Bronchial epithelial cell (primary cell): ENCODE measurements around the gene TP73. TPM values are rescaled to one million over a fixed set of nuclear protein-coding genes. Genes with fewer than 3 reads are reported as not detected.

Experiments used
- DNase-seq: peaks from one replicate; pipeline ENCODE4 v3.0.0-alpha.2; 2010; ENCODE audit warnings: low read depth
- FAIRE-seq: peaks from 2 replicates; lab custom pipeline; 2011; peaks lifted over from hg19 to GRCh38; lab: Jason Lieb, UNC
- H3K27me3 ChIP-seq: 2 replicates; pipeline ENCODE4 v1.5.1; 2011; ENCODE audit warnings: low read length; ENCODE audit not compliant: control insufficient read depth, insufficient read depth
- H3K36me3 ChIP-seq: 2 replicates; pipeline ENCODE4 v1.5.1; 2011; ENCODE audit warnings: low read length; ENCODE audit not compliant: control insufficient read depth, insufficient read depth
- H3K4me3 ChIP-seq: 2 replicates; pipeline ENCODE4 v1.5.1; 2011; ENCODE audit warnings: mild to moderate bottlenecking, low read depth, low read length, control low read depth
- CTCF ChIP-seq: IDR thresholded peaks from 2 replicates; pipeline ENCODE4 v1.5.1; 2011; ENCODE audit warnings: mild to moderate bottlenecking, moderate library complexity, low read length, control low read depth, inconsistent platforms; ENCODE audit not compliant: insufficient read depth, severe bottlenecking
- total RNA-seq: library from RNA; depleted of rRNA; stranded (reverse); fragments of >200 nt; gene quantifications from 2 replicates; pipeline ENCODE4 v1.2.1, GENCODE V29; 2014

The TP73 gene
- total RNA-seq, 1 donor from 2014 or later = under 0.01 TPM

- DNase-seq (no peak), FAIRE-seq (peak; percentile 91)
- Histone ChIP-seq H3K4me3 (no peak overlapping the region), H3K27me3 (no peaks in the 10 kb centered on the region), H3K36me3 (no peaks in the 10 kb centered on the region)
- no peak for TF ChIP-seq CTCF
These were observed 39.3 kb downstream of the TP73 start for GRCh38 chr1:3691421-3692204.

- Histone ChIP-seq H3K27me3 (no peaks in the 10 kb centered on the region), H3K4me3 (no peak overlapping the region), H3K36me3 (no peaks in the 10 kb centered on the region)
- no peak for TF ChIP-seq CTCF
- FAIRE-seq (no peak), DNase-seq (no peak)
These were observed 40.3 kb downstream of the TP73 start for GRCh38 chr1:3692598-3692997.

- FAIRE-seq (no peak), DNase-seq (no peak)
- TF ChIP-seq CTCF = no peak
- Histone ChIP-seq H3K36me3 (no peaks in the 10 kb centered on the region), H3K27me3 (no peaks in the 10 kb centered on the region), H3K4me3 (no peak overlapping the region)
These were observed 41.0 kb downstream of the TP73 start for GRCh38 chr1:3693321-3693720.

DNA sequence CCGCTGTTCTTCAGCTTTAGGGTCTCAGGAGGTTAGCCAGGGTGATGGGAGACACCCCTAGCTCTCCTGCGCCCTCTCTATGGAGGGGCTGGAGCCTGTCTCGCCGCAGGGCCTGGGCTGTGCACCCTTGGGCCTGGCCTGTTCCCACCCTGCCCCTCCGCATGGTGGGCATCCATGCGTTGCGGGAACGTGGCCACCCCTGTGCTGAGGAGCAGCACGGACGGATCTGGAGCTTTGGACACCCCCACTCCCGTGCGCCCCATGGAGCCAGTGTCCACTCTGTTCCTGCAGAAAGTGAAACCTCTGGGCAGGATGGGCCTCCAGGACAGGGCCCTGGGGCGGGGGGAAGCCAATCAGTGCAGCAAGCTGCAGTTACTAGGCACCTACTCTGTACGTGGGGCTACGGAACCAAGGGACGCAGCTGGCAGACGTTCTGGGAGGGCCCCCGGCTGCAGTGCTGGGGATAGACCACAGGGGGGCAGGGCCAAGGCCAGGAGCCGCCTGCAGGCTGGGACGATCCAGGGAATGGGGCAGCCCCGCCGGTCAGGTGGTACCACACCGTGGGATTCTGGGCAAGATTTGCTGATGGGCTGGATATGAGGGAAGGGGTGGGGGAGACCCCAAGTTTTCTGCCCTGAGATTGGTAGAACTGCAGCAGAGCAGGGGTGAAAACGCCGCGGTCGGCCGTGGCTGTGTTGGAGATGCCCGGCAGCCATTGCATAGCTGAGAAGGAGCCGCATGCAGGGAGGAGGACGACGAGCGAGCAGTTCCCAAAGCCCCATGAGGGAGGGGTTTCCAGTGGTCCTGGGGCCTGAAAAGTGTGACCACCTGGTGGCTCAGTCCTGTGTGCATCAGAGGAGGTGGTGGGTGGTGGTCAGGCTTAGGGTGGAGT lies 43.3 kb downstream of the TP73 start:
- Histone ChIP-seq H3K4me3 (no peak overlapping the region), H3K27me3 (no peaks in the 10 kb centered on the region), H3K36me3 (no peaks in the 10 kb centered on the region)
- DNase-seq = no peak
- TF ChIP-seq CTCF = peak; percentile 88
- FAIRE-seq = no peak

- no peak for TF ChIP-seq CTCF
- FAIRE-seq = no peak
- no peak for DNase-seq
- Histone ChIP-seq H3K4me3 (no peak overlapping the region), H3K27me3 (no peaks in the 10 kb centered on the region), H3K36me3 (no peaks in the 10 kb centered on the region)
These were observed 44.4 kb downstream of the TP73 start for GRCh38 chr1:3696689-3697088.
